ENCODE data around the gene SMYD3. TPM values are rescaled to one million over a fixed set of nuclear protein-coding genes. Genes with fewer than 3 reads are reported as not detected.

The SMYD3 gene
- total and polyA plus RNA-seq, 2 donors = 22.0 to 27.0 TPM

- WGBS = 96% methylated on average over 6 of the region's 6 CpGs
- DNase-seq (ENCODE audit: low read depth in 6 of 9, low spot score in 9 of 9) = no peak
- Histone ChIP-seq H3K4me1 (ENCODE audit: control insufficient read depth in 2 of 2, insufficient read depth in 2 of 2, low read length in 2 of 2) (no peaks in the 10 kb centered on the region), H3K4me3 (ENCODE audit: low read length in 2 of 2) (no peak overlapping the region), H3K27me3 (ENCODE audit: control insufficient read depth in 2 of 2, insufficient read depth in 1 of 2, low read length in 1 of 2) (no peaks in the 10 kb centered on the region), H3K27ac (ENCODE audit: low read depth in 1 of 2, low read length in 1 of 2) (no peak overlapping the region), H3K9me3 (ENCODE audit: control insufficient read depth in 2 of 2, insufficient read depth in 1 of 2, low read length in 1 of 2) (no peaks in the 10 kb centered on the region), H3K36me3 (ENCODE audit: control insufficient read depth in 2 of 2, insufficient read depth in 2 of 2, low read length in 1 of 2) (no peaks in the 10 kb centered on the region)
Observed at GRCh38 chr1:246488674-246489073, 18.4 kb downstream of the SMYD3 start.

GRCh38 chr1:246483569-246483933 is 23.5 kb downstream of the SMYD3 start:
- Histone ChIP-seq H3K9me3 (ENCODE audit: control insufficient read depth in 2 of 2, insufficient read depth in 1 of 2, low read length in 1 of 2) (no peaks in the 10 kb centered on the region), H3K27ac (ENCODE audit: low read depth in 1 of 2, low read length in 1 of 2) (no peak overlapping the region), H3K36me3 (ENCODE audit: control insufficient read depth in 2 of 2, insufficient read depth in 2 of 2, low read length in 1 of 2) (no peaks in the 10 kb centered on the region), H3K27me3 (ENCODE audit: control insufficient read depth in 2 of 2, insufficient read depth in 1 of 2, low read length in 1 of 2) (no peaks in the 10 kb centered on the region), H3K4me3 (ENCODE audit: low read length in 2 of 2) (no peak overlapping the region), H3K4me1 (ENCODE audit: control insufficient read depth in 2 of 2, insufficient read depth in 2 of 2, low read length in 2 of 2) (no peaks in the 10 kb centered on the region)
- no peak for DNase-seq (ENCODE audit: low read depth in 6 of 9, low spot score in 9 of 9)

DNA sequence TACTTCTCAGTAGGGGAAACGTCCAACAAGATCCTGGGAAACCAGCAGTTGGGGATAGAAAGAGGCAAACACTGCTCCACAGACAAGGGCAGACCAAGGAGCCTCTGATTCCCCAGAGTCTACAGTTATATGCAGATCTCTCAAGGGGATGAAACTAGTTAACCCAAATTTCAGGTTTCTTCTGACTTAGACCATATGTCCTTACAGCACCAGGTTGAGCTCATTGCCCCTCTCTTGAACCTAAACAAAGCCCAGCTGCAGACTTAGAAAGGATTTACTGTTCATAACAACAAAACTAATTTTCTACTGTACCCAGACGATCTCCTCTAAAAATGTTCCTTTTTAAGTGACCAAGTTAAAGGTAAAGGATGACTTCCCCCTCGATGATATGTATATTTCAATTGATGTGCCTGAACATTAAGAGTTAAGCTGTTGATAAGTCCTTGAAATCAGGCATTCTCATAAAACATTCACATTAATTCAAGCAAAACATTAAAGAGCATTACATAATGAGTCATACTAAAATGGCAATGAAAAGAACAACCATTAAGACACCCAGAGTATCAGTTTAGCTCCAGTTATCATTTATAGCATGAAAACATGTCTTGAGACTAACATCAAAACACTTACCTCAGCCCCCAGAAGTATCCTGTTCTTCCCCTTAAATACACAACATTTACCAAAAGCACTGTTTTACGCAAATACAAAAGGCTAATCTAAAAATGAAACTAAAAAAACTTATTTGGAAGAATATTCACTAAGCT is 24.1 kb downstream of the SMYD3 start:
- no peaks in the 10 kb centered on the region for H3K9me3 ChIP-seq (ENCODE audit: control insufficient read depth in 2 of 2, insufficient read depth in 1 of 2, low read length in 1 of 2)
- H3K36me3 ChIP-seq (ENCODE audit: control insufficient read depth in 2 of 2, insufficient read depth in 2 of 2, low read length in 1 of 2) = no peaks in the 10 kb centered on the region
- H3K4me1 ChIP-seq (ENCODE audit: control insufficient read depth in 2 of 2, insufficient read depth in 2 of 2, low read length in 2 of 2) = no peaks in the 10 kb centered on the region
- H3K27me3 ChIP-seq (ENCODE audit: control insufficient read depth in 2 of 2, insufficient read depth in 1 of 2, low read length in 1 of 2) = no peaks in the 10 kb centered on the region
- WGBS = 66% methylated on average over 4 of the region's 4 CpGs
- no peak overlapping the region for H3K4me3 ChIP-seq (ENCODE audit: low read length in 2 of 2)
- no peak overlapping the region for H3K27ac ChIP-seq (ENCODE audit: low read depth in 1 of 2, low read length in 1 of 2)
- DNase-seq (ENCODE audit: low read depth in 6 of 9, low spot score in 9 of 9) = no peak

DNA sequence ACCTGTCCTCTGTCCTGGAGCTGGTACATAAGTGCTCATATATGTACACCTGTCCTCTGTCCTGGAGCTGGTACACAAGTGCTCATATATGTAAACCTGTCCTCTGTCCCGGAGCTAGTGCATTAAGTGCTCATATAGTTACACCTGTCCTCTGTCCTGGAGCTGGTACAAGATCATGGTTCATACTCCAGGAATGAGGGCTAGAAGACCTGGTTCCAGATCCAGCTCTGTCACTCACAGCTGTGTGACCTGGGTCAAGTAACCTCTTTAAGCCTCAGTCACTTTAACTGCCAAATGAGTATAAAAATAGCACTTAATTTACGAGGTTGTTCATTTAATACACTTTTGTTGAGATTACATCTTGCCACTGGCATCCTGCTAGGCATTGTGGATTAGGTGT is 28.0 kb downstream of the SMYD3 start:
- no peaks in the 10 kb centered on the region for H3K9me3 ChIP-seq (ENCODE audit: control insufficient read depth in 2 of 2, insufficient read depth in 1 of 2, low read length in 1 of 2)
- whole genome bisulfite sequencing = 94% methylated on average over 2 of the region's 2 CpGs
- no peaks in the 10 kb centered on the region for H3K4me1 ChIP-seq (ENCODE audit: control insufficient read depth in 2 of 2, insufficient read depth in 2 of 2, low read length in 2 of 2)
- DNase-seq (ENCODE audit: low read depth in 6 of 9, low spot score in 9 of 9) = no peak
- no peak overlapping the region for H3K27ac ChIP-seq (ENCODE audit: low read depth in 1 of 2, low read length in 1 of 2)
- H3K27me3 ChIP-seq (ENCODE audit: control insufficient read depth in 2 of 2, insufficient read depth in 1 of 2, low read length in 1 of 2) = no peaks in the 10 kb centered on the region
- no peak overlapping the region for H3K4me3 ChIP-seq (ENCODE audit: low read length in 2 of 2)
- H3K36me3 ChIP-seq (ENCODE audit: control insufficient read depth in 2 of 2, insufficient read depth in 2 of 2, low read length in 1 of 2) = no peaks in the 10 kb centered on the region

DNA sequence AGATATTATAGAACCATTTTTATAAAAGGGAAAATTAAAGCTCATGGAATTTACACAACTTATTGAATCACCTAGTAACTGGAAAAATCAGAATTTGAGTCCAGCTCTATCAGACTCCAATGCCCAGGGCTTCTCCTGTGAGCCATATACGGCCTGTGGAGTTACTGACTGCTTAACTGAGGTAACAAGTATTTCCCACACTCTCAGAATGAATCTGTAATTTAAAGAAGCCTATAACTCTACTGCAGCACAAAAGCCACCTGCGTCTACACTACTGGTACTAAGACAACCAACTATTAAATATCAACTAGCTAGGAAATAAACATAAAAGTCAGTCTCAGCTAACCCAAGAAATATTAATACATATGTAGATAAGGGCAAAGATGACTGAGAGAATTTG is 29.4 kb downstream of the SMYD3 start:
- WGBS = 96% methylated on average over 2 of the region's 2 CpGs

GRCh38 chr1:246476771-246477170 is 30.3 kb downstream of the SMYD3 start:
- H3K4me1 ChIP-seq (ENCODE audit: control insufficient read depth in 2 of 2, insufficient read depth in 2 of 2, low read length in 2 of 2) = no peaks in the 10 kb centered on the region
- DNase-seq (ENCODE audit: low read depth in 6 of 9, low spot score in 9 of 9) = no peak
- no peaks in the 10 kb centered on the region for H3K9me3 ChIP-seq (ENCODE audit: control insufficient read depth in 2 of 2, insufficient read depth in 1 of 2, low read length in 1 of 2)
- no peak overlapping the region for H3K27ac ChIP-seq (ENCODE audit: low read depth in 1 of 2, low read length in 1 of 2)
- no peaks in the 10 kb centered on the region for H3K36me3 ChIP-seq (ENCODE audit: control insufficient read depth in 2 of 2, insufficient read depth in 2 of 2, low read length in 1 of 2)
- no peaks in the 10 kb centered on the region for H3K27me3 ChIP-seq (ENCODE audit: control insufficient read depth in 2 of 2, insufficient read depth in 1 of 2, low read length in 1 of 2)
- WGBS = 93% methylated on average over 1 of the region's 1 CpG
- no peak overlapping the region for H3K4me3 ChIP-seq (ENCODE audit: low read length in 2 of 2)

More for the DNA sequence above, 29.4 kb downstream of the SMYD3 start:
- no peaks in the 10 kb centered on the region for H3K9me3 ChIP-seq (ENCODE audit: control insufficient read depth in 2 of 2, insufficient read depth in 1 of 2, low read length in 1 of 2)
- no peaks in the 10 kb centered on the region for H3K36me3 ChIP-seq (ENCODE audit: control insufficient read depth in 2 of 2, insufficient read depth in 2 of 2, low read length in 1 of 2)
- no peak overlapping the region for H3K4me3 ChIP-seq (ENCODE audit: low read length in 2 of 2)
- H3K27ac ChIP-seq (ENCODE audit: low read depth in 1 of 2, low read length in 1 of 2) = no peak overlapping the region
- H3K27me3 ChIP-seq (ENCODE audit: control insufficient read depth in 2 of 2, insufficient read depth in 1 of 2, low read length in 1 of 2) = no peaks in the 10 kb centered on the region
- no peak for DNase-seq (ENCODE audit: low read depth in 6 of 9, low spot score in 9 of 9)
- H3K4me1 ChIP-seq (ENCODE audit: control insufficient read depth in 2 of 2, insufficient read depth in 2 of 2, low read length in 2 of 2) = no peaks in the 10 kb centered on the region

DNA sequence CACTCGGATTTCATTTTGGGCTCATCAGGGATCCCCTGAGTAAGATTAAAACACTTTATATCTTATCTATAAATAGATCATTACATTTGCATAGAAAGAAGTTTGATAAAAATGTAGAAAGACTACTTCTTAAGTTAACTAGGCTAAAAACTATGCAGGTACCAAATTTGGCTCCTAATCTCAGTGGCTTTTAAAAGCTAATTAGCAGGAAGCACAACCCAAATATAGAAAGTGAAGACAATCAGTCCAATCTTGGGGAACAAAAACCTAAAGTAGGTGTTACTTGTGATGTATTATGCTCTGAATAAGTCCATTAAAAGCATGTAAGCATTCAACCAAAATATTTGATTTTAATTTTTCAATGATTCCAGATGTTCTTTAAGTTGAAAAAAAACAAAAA is 35.4 kb downstream of the SMYD3 start:
- 97% methylated on average over 1 of the region's 1 CpG for WGBS
- no peak overlapping the region for H3K4me3 ChIP-seq (ENCODE audit: low read length in 2 of 2)
- H3K27me3 ChIP-seq (ENCODE audit: control insufficient read depth in 2 of 2, insufficient read depth in 1 of 2, low read length in 1 of 2) = no peaks in the 10 kb centered on the region
- no peaks in the 10 kb centered on the region for H3K4me1 ChIP-seq (ENCODE audit: control insufficient read depth in 2 of 2, insufficient read depth in 2 of 2, low read length in 2 of 2)
- H3K9me3 ChIP-seq (ENCODE audit: control insufficient read depth in 2 of 2, insufficient read depth in 1 of 2, low read length in 1 of 2) = no peaks in the 10 kb centered on the region
- no peak overlapping the region for H3K27ac ChIP-seq (ENCODE audit: low read depth in 1 of 2, low read length in 1 of 2)
- DNase-seq (ENCODE audit: low read depth in 6 of 9, low spot score in 9 of 9) = no peak
- H3K36me3 ChIP-seq (ENCODE audit: control insufficient read depth in 2 of 2, insufficient read depth in 2 of 2, low read length in 1 of 2) = no peaks in the 10 kb centered on the region

DNA sequence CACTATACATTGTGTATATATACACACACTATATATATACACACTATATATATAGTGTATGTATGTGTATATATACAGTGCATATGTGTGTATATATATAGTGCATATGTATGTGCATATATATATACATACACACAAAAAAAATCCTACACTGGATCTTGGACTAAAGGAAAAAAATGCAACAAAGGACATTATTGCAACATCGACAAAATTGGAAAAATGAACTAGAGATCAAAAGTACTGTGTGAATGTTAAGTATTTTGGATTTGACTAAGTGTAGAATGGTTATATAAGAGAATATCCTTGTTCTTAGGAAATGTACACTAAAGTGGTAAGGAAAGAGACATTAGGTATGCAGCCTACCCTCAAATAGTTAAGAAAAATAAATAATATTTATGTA is 36.5 kb downstream of the SMYD3 start:
- Histone ChIP-seq H3K4me1 (ENCODE audit: control insufficient read depth in 2 of 2, insufficient read depth in 2 of 2, low read length in 2 of 2) (no peaks in the 10 kb centered on the region), H3K27me3 (ENCODE audit: control insufficient read depth in 2 of 2, insufficient read depth in 1 of 2, low read length in 1 of 2) (no peaks in the 10 kb centered on the region), H3K9me3 (ENCODE audit: control insufficient read depth in 2 of 2, insufficient read depth in 1 of 2, low read length in 1 of 2) (no peaks in the 10 kb centered on the region), H3K4me3 (ENCODE audit: low read length in 2 of 2) (no peak overlapping the region), H3K27ac (ENCODE audit: low read depth in 1 of 2, low read length in 1 of 2) (no peak overlapping the region), H3K36me3 (ENCODE audit: control insufficient read depth in 2 of 2, insufficient read depth in 2 of 2, low read length in 1 of 2) (no peaks in the 10 kb centered on the region)
- WGBS = 99% methylated on average over 1 of the region's 1 CpG
- DNase-seq (ENCODE audit: low read depth in 6 of 9, low spot score in 9 of 9) = no peak

GRCh38 chr1:246462986-246463385 is 44.1 kb downstream of the SMYD3 start:
- H3K4me3 ChIP-seq (ENCODE audit: low read length in 2 of 2) = no peak overlapping the region
- no peaks in the 10 kb centered on the region for H3K27me3 ChIP-seq (ENCODE audit: control insufficient read depth in 2 of 2, insufficient read depth in 1 of 2, low read length in 1 of 2)
- DNase-seq (ENCODE audit: low read depth in 6 of 9, low spot score in 9 of 9) = no peak
- 98% methylated on average over 2 of the region's 2 CpGs for WGBS
- no peaks in the 10 kb centered on the region for H3K9me3 ChIP-seq (ENCODE audit: control insufficient read depth in 2 of 2, insufficient read depth in 1 of 2, low read length in 1 of 2)
- no peak overlapping the region for H3K27ac ChIP-seq (ENCODE audit: low read depth in 1 of 2, low read length in 1 of 2)
- H3K36me3 ChIP-seq (ENCODE audit: control insufficient read depth in 2 of 2, insufficient read depth in 2 of 2, low read length in 1 of 2) = no peaks in the 10 kb centered on the region
- H3K4me1 ChIP-seq (ENCODE audit: control insufficient read depth in 2 of 2, insufficient read depth in 2 of 2, low read length in 2 of 2) = no peaks in the 10 kb centered on the region

Data from thymus (tissue), 11 donors.